HepG2 (cell line): ENCODE measurements around the gene ST7L.

Experiments
- CBX1 ChIP-seq: IDR thresholded peaks from one replicate; pipeline ENCODE4 v1.6.1; 2016; ENCODE audit warnings: antibody characterized with exemption, low read depth
- CSRNP2 ChIP-seq: sonication (generic); formaldehyde crosslinking; conservative IDR thresholded peaks from 2 replicates; pipeline ENCODE4 v1.8.0; 2022; ENCODE audit warnings: low read depth, missing genetic modification reagents
- CTCF ChIP-seq: sonication (generic); formaldehyde crosslinking; IDR thresholded peaks from 2 replicates; pipeline ENCODE4 v1.5.0; 2020; ENCODE audit warnings: mild to moderate bottlenecking, missing genetic modification reagents, moderate library complexity
- E2F5 ChIP-seq: sonication (generic); formaldehyde crosslinking; conservative IDR thresholded peaks from 2 replicates; pipeline ENCODE4 v1.4.0; 2020; ENCODE audit warnings: missing genetic modification reagents
- EZH2 ChIP-seq: conservative IDR thresholded peaks from 2 replicates; pipeline ENCODE4 v1.6.1; 2012; ENCODE audit warnings: mild to moderate bottlenecking, low read depth, low read length, moderate library complexity
- POLR2AphosphoS5 ChIP-seq: IDR thresholded peaks from 2 replicates; pipeline ENCODE4 v1.6.1; 2012; ENCODE audit warnings: low read depth, low read length
- SMARCE1 ChIP-seq: fragments of 450-650 bp; IDR thresholded peaks from 2 replicates; pipeline ENCODE4 v1.6.1; 2017; ENCODE audit warnings: borderline replicate concordance

GRCh38 chr1:112510340-112510739 is 108.6 kb downstream of the ST7L start:
- TF ChIP-seq CBX1 = no peak
- no peak for TF ChIP-seq EZH2
- no peak for TF ChIP-seq E2F5
- TF ChIP-seq CSRNP2 = no peak
- no peak for TF ChIP-seq CTCF (CRISPR knock-in tag)
- no peak for TF ChIP-seq SMARCE1
- TF ChIP-seq POLR2AphosphoS5 = no peak
